Measurements from ENCODE around the gene STXBP5. TPM values are rescaled to one million over a fixed set of nuclear protein-coding genes. Genes with fewer than 3 reads are reported as not detected.

The STXBP5 gene
- total RNA-seq, 2 donors from 2014 or later = 9.9 to 13.6 TPM

- H3K27ac ChIP-seq = no peak overlapping the region
- H3K36me3 ChIP-seq = no peaks in the 10 kb centered on the region
- H3K9me3 ChIP-seq = no peaks in the 10 kb centered on the region
- H3K4me1 ChIP-seq = no peaks in the 10 kb centered on the region
- H3K27me3 ChIP-seq = no peaks in the 10 kb centered on the region
- TF ChIP-seq CTCF (IDR thresholded peaks at IDR 0.05) = no peak
- DNase-seq (ENCODE audit: low spot score) = no peak
- no peak overlapping the region for H3K4me3 ChIP-seq
Observed at GRCh38 chr6:147179809-147180208, 24.4 kb upstream of the STXBP5 start.

DNA sequence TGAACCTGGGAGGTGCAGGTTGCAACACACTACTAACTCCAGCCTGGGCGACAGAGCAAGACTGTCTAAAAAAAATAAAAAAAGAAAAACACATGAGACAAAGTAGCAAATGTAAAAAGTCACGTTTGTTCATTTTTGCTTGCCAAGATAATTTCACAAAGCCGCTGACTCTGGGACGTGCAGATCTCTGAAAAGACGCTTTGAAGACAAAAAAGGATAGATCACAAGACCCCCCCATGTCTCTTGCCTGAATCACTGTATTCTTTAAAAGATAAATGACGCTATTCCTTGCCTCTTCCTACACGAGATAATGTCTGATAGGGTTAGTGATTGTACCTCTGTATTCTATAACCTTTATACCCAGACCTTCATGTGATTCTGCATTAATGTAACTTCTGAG lies 23.3 kb upstream of the STXBP5 start:
- TF ChIP-seq CTCF (IDR thresholded peaks at IDR 0.05) = no peak
- Histone ChIP-seq H3K9me3 (no peaks in the 10 kb centered on the region), H3K27ac (no peak overlapping the region)

GRCh38 chr6:147184379-147184778 lies 19.8 kb upstream of the STXBP5 start:
- Histone ChIP-seq H3K36me3 (no peaks in the 10 kb centered on the region), H3K4me1 (no peaks in the 10 kb centered on the region), H3K4me3 (no peak overlapping the region), H3K27me3 (no peaks in the 10 kb centered on the region), H3K9me3 (no peaks in the 10 kb centered on the region), H3K27ac (no peak overlapping the region)
- DNase-seq (ENCODE audit: low spot score) = no peak
- no peak for TF ChIP-seq CTCF (IDR thresholded peaks at IDR 0.05)

More for the DNA sequence above, 23.3 kb upstream of the STXBP5 start:
- DNase-seq (ENCODE audit: low spot score) = no peak
- H3K27me3 ChIP-seq = no peaks in the 10 kb centered on the region
- H3K4me1 ChIP-seq = no peaks in the 10 kb centered on the region
- no peak overlapping the region for H3K4me3 ChIP-seq
- H3K36me3 ChIP-seq = no peaks in the 10 kb centered on the region

DNA sequence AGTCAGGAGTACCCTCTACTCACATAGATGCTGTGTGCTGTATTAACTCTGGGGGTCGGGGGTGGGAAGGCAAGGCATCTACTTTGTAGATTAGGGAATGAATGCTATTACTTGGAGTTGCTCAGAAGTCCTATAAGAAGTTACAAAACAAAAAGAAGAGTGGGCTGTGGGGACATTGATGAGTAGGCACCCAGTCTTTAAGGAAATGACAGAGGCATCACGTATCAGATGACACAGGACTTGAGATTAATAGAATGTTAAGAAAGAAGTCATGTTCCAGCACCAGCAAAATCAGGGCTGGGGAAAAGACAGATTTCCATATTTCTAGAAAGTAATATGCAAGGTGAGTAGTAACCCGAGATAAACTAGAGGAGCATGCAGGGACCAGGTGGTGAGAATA lies 19.0 kb upstream of the STXBP5 start:
- Histone ChIP-seq H3K4me3 (no peak overlapping the region), H3K27me3 (no peaks in the 10 kb centered on the region), H3K27ac (no peak overlapping the region), H3K36me3 (no peaks in the 10 kb centered on the region), H3K4me1 (no peaks in the 10 kb centered on the region), H3K9me3 (no peaks in the 10 kb centered on the region)
- no peak for DNase-seq (ENCODE audit: low spot score)
- no peak for TF ChIP-seq CTCF (IDR thresholded peaks at IDR 0.05)

DNA sequence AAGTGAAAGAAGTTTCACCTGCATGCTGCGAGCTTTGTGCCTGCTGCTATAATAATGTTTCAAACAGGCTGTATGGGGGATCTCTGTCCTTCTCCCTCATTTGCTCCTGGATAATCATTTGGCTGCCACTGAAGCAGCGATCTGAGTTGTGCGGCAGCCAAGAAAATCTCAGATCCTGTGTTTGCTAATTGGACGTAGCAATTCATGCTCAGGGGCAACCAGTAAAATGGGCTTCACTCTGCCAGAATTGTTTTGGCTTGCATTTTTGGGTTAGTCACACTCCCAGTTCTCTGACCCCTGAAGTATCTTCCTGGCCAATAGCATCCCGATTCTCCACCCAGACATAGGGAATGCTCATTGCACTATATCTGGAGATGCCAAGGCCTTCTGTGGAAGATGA lies 13.7 kb upstream of the STXBP5 start:
- Histone ChIP-seq H3K27ac (no peak overlapping the region), H3K4me3 (no peak overlapping the region), H3K4me1 (no peaks in the 10 kb centered on the region), H3K9me3 (no peaks in the 10 kb centered on the region), H3K36me3 (no peaks in the 10 kb centered on the region), H3K27me3 (no peaks in the 10 kb centered on the region)
- no peak for DNase-seq (ENCODE audit: low spot score)
- no peak for TF ChIP-seq CTCF (IDR thresholded peaks at IDR 0.05)

GRCh38 chr6:147192278-147192911 lies 11.8 kb upstream of the STXBP5 start:
- no peaks in the 10 kb centered on the region for H3K36me3 ChIP-seq

More at GRCh38 chr6:147192278-147192911, 11.8 kb upstream of the STXBP5 start:
- Histone ChIP-seq H3K4me1 (no peaks in the 10 kb centered on the region), H3K27me3 (no peaks in the 10 kb centered on the region), H3K27ac (no peak overlapping the region), H3K4me3 (no peak overlapping the region), H3K9me3 (no peaks in the 10 kb centered on the region)
- no peak for TF ChIP-seq CTCF (IDR thresholded peaks at IDR 0.05)
- no peak for DNase-seq (ENCODE audit: low spot score)
